ENCODE measurements around the gene AXL. TPM values are rescaled to one million over a fixed set of nuclear protein-coding genes. Genes with fewer than 3 reads are reported as not detected.
A peak's percentile ranks its signal among the peaks of the same experiment; 100 is the strongest.

Gene AXL
- total RNA-seq, 2 donors from 2014 or later = 138 to 157 TPM

GRCh38 chr19:41222240-41222639, 3.2 kb downstream of the AXL start:
- peaks cover 10 to 79% of the 10 kb centered on the region in 2 donors for H3K4me1 ChIP-seq (ENCODE audit: control insufficient read depth in 1 of 2, low read depth in 2 of 2)

DNA sequence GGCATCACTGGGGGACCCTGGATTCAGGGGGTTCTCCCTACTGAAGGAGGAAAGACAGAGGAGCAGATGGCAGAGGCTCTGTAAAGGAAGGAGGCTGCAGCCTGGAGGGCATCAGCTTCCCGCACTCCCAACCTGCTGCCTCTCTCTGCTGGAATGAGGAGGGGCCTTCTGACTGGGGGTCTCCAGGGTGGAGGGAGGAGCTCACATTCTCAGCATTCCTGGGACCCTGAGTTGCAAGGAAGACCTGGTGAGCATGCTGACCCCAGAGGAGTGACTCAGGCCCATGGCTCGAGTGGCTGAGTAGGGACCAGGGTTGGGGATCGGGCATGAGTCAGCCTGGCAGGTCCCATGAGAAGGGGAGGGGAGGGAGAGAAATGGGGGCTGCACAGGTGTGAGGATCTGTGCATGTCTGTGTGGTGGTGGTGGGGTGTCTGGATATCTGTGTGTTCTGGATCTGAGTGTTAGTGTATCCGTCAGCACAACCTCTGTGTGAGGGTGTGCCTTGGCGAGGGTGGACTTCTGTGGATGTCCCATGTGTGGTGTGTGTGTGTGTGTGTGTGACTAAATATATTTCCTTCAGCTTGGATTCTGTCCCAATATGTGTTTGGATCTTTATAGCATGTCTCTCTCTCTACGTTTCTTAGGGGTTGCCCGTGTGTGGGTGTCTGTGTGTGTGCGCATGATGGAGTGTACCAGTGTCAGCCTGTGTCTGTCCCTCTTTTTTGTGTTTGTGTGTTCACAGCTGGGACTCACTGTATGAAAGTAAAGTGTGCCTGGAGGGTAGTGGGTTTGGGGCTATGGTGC, 4.6 kb downstream of the AXL start:
- H3K4me3 ChIP-seq = peak overlapping the region; percentile 5
- H3K36me3 ChIP-seq = no peaks in the 10 kb centered on the region
- no peaks in the 10 kb centered on the region for H3K27me3 ChIP-seq (replicated peaks; ENCODE audit: insufficient read depth)
- DNase-seq (ENCODE audit: low spot score) (peak; percentile 53), ATAC-seq (ENCODE audit: insufficient number of reproducible peaks, low FRiP score, low read depth) (no peak)
- peaks cover 10 to 73% of the 10 kb centered on the region in 2 donors for H3K4me1 ChIP-seq (ENCODE audit: control insufficient read depth in 1 of 2, low read depth in 2 of 2)
- H3K27ac ChIP-seq = peak overlapping the region; percentile 46 to 95
- H3K9me3 ChIP-seq = no peaks in the 10 kb centered on the region
- TF ChIP-seq CTCF (IDR thresholded peaks at IDR 0.05) = no peak

More at GRCh38 chr19:41222240-41222639, 3.2 kb downstream of the AXL start:
- DNase-seq (ENCODE audit: low spot score) (no peak), ATAC-seq (ENCODE audit: insufficient number of reproducible peaks, low FRiP score, low read depth) (no peak)
- Histone ChIP-seq H3K27ac (peak overlapping the region; percentile 92 to 95), H3K9me3 (no peaks in the 10 kb centered on the region), H3K4me3 (no peak overlapping the region), H3K27me3 (replicated peaks; ENCODE audit: insufficient read depth) (no peaks in the 10 kb centered on the region), H3K36me3 (no peaks in the 10 kb centered on the region)
- TF ChIP-seq CTCF (IDR thresholded peaks at IDR 0.05) = no peak

- Histone ChIP-seq H3K4me1 (ENCODE audit: control insufficient read depth in 1 of 2, low read depth in 2 of 2) (peaks cover 12 to 78% of the 10 kb centered on the region in 2 donors), H3K36me3 (no peaks in the 10 kb centered on the region), H3K9me3 (no peaks in the 10 kb centered on the region), H3K27ac (peak overlapping the region; percentile 85 to 95), H3K4me3 (no peak overlapping the region), H3K27me3 (replicated peaks; ENCODE audit: insufficient read depth) (no peaks in the 10 kb centered on the region)
- DNase-seq (ENCODE audit: low spot score) = no peak
- no peak for ATAC-seq (ENCODE audit: insufficient number of reproducible peaks, low FRiP score, low read depth)
- TF ChIP-seq CTCF (IDR thresholded peaks at IDR 0.05) = no peak
Measured at GRCh38 chr19:41224632-41225031, 5.6 kb downstream of the AXL start.

- Histone ChIP-seq H3K4me1 (ENCODE audit: control insufficient read depth in 1 of 2, low read depth in 2 of 2) (peaks cover 12 to 76% of the 10 kb centered on the region in 2 donors), H3K27me3 (replicated peaks; ENCODE audit: insufficient read depth) (no peaks in the 10 kb centered on the region), H3K9me3 (no peaks in the 10 kb centered on the region), H3K4me3 (peak overlapping the region; percentile 74), H3K27ac (peak overlapping the region; percentile 85 to 95), H3K36me3 (no peaks in the 10 kb centered on the region)
- no peak for TF ChIP-seq CTCF (IDR thresholded peaks at IDR 0.05)
- DNase-seq (ENCODE audit: low spot score) = peak; percentile 91
- peak; percentile 86 for ATAC-seq (ENCODE audit: insufficient number of reproducible peaks, low FRiP score, low read depth)
Measured at GRCh38 chr19:41225238-41226052, 6.4 kb downstream of the AXL start.
